Hair follicle dermal papilla cell (primary cell): Measurements from ENCODE around the gene PLD5. TPM values are rescaled to one million over a fixed set of nuclear protein-coding genes. Genes with fewer than 3 reads are reported as not detected.

ENCODE experiments used
- small RNA-seq: library from RNA; depleted of rRNA; stranded (forward); fragments of <200 nt; gene quantifications from one replicate; pipeline ENCODE3, GENCODE V24; 2012
- total RNA-seq: library from RNA; depleted of rRNA; stranded (reverse); fragments of >200 nt; gene quantifications from 2 replicates; pipeline ENCODE4 v1.2.3, GENCODE V29; 2012

Gene PLD5
- not detected in 2 replicates for total RNA-seq

DNA sequence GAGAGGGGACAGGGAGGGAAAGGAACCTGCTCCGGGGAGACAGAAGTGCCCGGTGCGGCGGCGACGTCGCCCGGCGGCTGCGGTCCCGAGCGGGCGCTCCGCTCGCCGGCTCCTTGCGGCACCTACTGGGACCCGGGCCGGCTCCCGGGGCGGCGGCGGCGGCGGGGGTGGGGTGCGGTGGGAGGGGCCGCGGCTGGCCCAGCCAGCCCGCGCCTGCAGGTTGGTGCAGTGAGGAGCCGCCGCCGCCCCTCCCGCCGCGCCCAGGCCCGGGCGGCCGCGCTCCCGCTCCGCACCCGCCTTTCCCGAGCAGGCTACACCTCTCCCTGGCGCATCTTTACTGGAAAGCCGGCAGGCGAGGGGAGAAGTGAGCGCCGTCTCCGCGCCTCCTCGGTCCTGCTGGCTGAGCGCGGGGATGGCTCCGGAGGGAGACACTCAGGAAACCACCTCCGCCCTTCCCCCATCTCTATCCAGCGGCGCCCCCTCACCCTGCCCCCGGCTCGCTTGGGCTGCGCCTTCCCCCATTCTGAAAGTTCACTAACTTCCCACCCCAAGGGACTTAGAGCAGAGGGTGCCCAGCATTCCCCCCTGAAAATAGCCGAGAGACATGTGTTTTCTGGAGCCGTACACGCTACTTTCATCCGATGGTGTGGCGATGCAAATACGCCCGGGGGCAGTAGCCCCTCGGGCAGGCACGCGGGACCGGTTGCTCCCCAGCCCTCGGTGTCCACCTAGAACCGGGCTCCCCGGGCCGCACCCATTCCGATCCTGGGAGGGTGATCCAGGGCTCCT lies at the start of gene PLD5:
TSS of gene PLD5 (minus strand) at position 127 of the 789 bp plus-strand sequence.

Small RNA genes within 50 kb of the gene (small RNA-seq; reads per million reads assigned to genes)
- gene AL360271.2 = not detected
- gene RN7SKP12 = not detected
